AG09319 (cell line): ENCODE results near the gene STK32B.

ENCODE experiments used
- DNase-seq: peaks from one replicate; pipeline ENCODE4 v3.0.0-alpha.2; 2010; ENCODE audit warnings: low read depth; ENCODE audit errors: extremely low read depth
- CTCF ChIP-seq: IDR thresholded peaks from 2 replicates; pipeline ENCODE4 v1.5.1; 2011; ENCODE audit warnings: low read depth, mild to moderate bottlenecking, inconsistent platforms, low read length, moderate library complexity

Gene STK32B

GRCh38 chr4:5020341-5020740 lies 30.9 kb upstream of the STK32B start:
- DNase-seq: no peak
- TF ChIP-seq CTCF: no peak

GRCh38 chr4:5021546-5021945 lies 29.7 kb upstream of the STK32B start:
- DNase-seq: no peak
- TF ChIP-seq CTCF: no peak

GRCh38 chr4:5024673-5025072 lies 26.6 kb upstream of the STK32B start:
- DNase-seq: no peak
- no peak for TF ChIP-seq CTCF

- TF ChIP-seq CTCF: no peak
- no peak for DNase-seq
Observed at GRCh38 chr4:5026371-5026770, 24.9 kb upstream of the STK32B start.

- DNase-seq: no peak
- no peak for TF ChIP-seq CTCF
Observed at GRCh38 chr4:5027346-5027745, 23.9 kb upstream of the STK32B start.

- no peak for TF ChIP-seq CTCF
- DNase-seq: no peak
Observed at GRCh38 chr4:5028480-5028879, 22.8 kb upstream of the STK32B start.

- TF ChIP-seq CTCF: no peak
Observed at GRCh38 chr4:5029447-5029846, 21.8 kb upstream of the STK32B start.

More at GRCh38 chr4:5029447-5029846, 21.8 kb upstream of the STK32B start:
- no peak for DNase-seq
